ENCODE results near the gene UPK1A.
"Not testable (repeated sequence)": the region's sequence is repeated elsewhere in the genome, so short reads cannot be mapped to it uniquely, and the experiment has no call there.

Gene UPK1A

DNA sequence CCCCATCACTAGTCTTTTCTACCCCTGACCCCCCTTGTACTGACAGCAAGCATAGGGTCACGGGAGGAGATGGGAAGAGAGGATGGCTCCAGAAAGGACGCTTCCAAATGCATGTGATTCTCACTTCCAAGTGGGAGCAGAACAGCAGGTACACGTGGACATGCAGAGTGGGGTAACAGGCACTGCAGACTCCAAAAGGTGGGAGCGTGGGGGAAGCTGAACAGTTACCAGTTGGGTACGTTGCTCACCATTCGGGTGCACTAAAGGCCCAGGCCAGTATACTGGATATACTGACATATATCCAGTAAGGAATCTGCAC, 27.0 kb upstream of the UPK1A start:
- in situ Hi-C loops (cut with MboI; ENCODE audit: low sequenced_read_pairs), result no loop called here
- Histone ChIP-seq H3K36me3 (replicated peaks) (peaks cover 26% of the 10 kb centered on the region), H3K27me3 (ENCODE audit: low read depth) (no peaks in the 10 kb centered on the region), H3K4me1 (peaks cover 7% of the 10 kb centered on the region; the same call in 1 of the 2 replicates), H3K4me3 (no peak overlapping the region), H3K9me3 (no peaks in the 10 kb centered on the region)
- DNase-seq (ENCODE audit: low spot score in 2 of 2), result no peak

DNA sequence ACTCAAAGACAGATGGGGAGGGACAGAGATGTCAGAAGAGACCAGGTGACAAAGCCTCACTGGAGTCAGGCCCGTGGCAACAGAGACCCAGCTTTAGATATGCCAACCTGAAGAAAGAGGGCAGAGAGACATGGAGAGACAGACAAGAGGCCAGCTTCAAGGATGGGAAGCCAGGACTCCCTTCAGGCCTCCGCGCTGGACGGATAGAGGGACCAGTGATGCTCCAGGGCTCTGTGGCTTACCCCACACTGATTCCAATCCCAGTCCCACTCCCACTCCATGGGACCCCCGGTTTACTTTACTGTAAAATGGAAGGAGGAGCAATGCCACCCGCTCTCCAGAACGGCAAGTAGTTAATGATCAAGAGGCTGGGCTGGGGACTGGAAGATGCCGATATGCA, 26.5 kb upstream of the UPK1A start:
- peaks cover 7% of the 10 kb centered on the region; the same call in 1 of the 2 replicates for H3K4me1 ChIP-seq
- no peak overlapping the region for H3K4me3 ChIP-seq
- H3K27me3 ChIP-seq (ENCODE audit: low read depth), result no peaks in the 10 kb centered on the region
- no peaks in the 10 kb centered on the region for H3K9me3 ChIP-seq
- in situ Hi-C loops (cut with MboI; ENCODE audit: low sequenced_read_pairs), result no loop called here
- peaks cover 25% of the 10 kb centered on the region for H3K36me3 ChIP-seq (replicated peaks)
- DNase-seq (ENCODE audit: low spot score in 2 of 2), result no peak

GRCh38 chr19:35641515-35642151, 24.7 kb upstream of the UPK1A start, which contains the start of gene ETV2:
Gene ETV2 (plus strand): TSS chr19:35641745. CDS start chr19:35642461, 716 bp downstream.
- no peaks in the 10 kb centered on the region for H3K27me3 ChIP-seq (ENCODE audit: low read depth)
- peaks cover 11% of the 10 kb centered on the region for H3K4me1 ChIP-seq
- H3K4me3 ChIP-seq, result no peak within 1 kb of the TSS
- H3K36me3 ChIP-seq (replicated peaks), result peaks cover 17% of the 10 kb centered on the region
- no peak for DNase-seq (ENCODE audit: low spot score in 2 of 2)
- no peaks in the 10 kb centered on the region for H3K9me3 ChIP-seq
- in situ Hi-C loops (cut with MboI; ENCODE audit: low sequenced_read_pairs), result no loop called here

DNA sequence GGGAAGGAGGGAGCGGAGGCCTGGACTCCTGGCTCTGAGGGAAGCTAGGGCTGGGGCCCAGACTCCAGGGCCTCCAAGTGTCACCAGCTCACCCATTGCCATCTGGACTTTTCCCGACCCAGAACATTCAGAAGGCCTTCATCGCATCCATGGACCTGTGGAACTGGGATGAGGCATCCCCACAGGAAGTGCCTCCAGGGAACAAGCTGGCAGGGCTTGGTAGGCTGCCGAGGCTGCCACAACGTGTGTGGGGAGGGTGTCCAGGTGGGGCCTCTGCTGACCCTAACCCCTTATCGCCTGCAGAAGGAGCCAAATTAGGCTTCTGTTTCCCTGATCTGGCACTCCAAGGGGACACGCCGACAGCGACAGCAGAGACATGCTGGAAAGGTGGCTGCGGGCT, 24.0 kb upstream of the UPK1A start:
- Histone ChIP-seq H3K4me3 (no peak overlapping the region), H3K27me3 (ENCODE audit: low read depth) (no peaks in the 10 kb centered on the region), H3K36me3 (replicated peaks) (peaks cover 11% of the 10 kb centered on the region), H3K9me3 (no peaks in the 10 kb centered on the region), H3K4me1 (peaks cover 11% of the 10 kb centered on the region)
- in situ Hi-C loops (cut with MboI; ENCODE audit: low sequenced_read_pairs), result no loop called here
- no peak for DNase-seq (ENCODE audit: low spot score in 2 of 2)

GRCh38 chr19:35642798-35643254, 23.5 kb upstream of the UPK1A start:
- in situ Hi-C loops (cut with MboI; ENCODE audit: low sequenced_read_pairs), result no loop called here
- Histone ChIP-seq H3K36me3 (replicated peaks) (peaks cover 6% of the 10 kb centered on the region), H3K9me3 (no peaks in the 10 kb centered on the region), H3K4me1 (peaks cover 13% of the 10 kb centered on the region), H3K4me3 (peak overlapping the region; percentile 37), H3K27me3 (ENCODE audit: low read depth) (no peaks in the 10 kb centered on the region)
- DNase-seq (ENCODE audit: low spot score in 2 of 2), result no peak

GRCh38 chr19:35643255-35644205, 22.8 kb upstream of the UPK1A start:
- Histone ChIP-seq H3K4me3 (peak overlapping the region; percentile 37), H3K4me1 (peaks cover 13% of the 10 kb centered on the region), H3K36me3 (replicated peaks) (no peaks in the 10 kb centered on the region; the same call in 1 of the 2 replicates), H3K9me3 (no peaks in the 10 kb centered on the region), H3K27me3 (ENCODE audit: low read depth) (no peaks in the 10 kb centered on the region)
- peak; percentile 82 to 95 for DNase-seq (ENCODE audit: low spot score in 2 of 2)
- in situ Hi-C loops (cut with MboI; ENCODE audit: low sequenced_read_pairs), result no loop called here

GRCh38 chr19:35644206-35644986, 21.9 kb upstream of the UPK1A start:
- H3K4me1 ChIP-seq, result peaks cover 13% of the 10 kb centered on the region
- H3K4me3 ChIP-seq, result peak overlapping the region; percentile 37
- in situ Hi-C loops (cut with MboI; ENCODE audit: low sequenced_read_pairs), result no loop called here
- H3K27me3 ChIP-seq (ENCODE audit: low read depth), result no peaks in the 10 kb centered on the region
- no peaks in the 10 kb centered on the region for H3K9me3 ChIP-seq
- H3K36me3 ChIP-seq (replicated peaks), result no peaks in the 10 kb centered on the region
- DNase-seq (ENCODE audit: low spot score in 2 of 2), result peak; percentile 99

DNA sequence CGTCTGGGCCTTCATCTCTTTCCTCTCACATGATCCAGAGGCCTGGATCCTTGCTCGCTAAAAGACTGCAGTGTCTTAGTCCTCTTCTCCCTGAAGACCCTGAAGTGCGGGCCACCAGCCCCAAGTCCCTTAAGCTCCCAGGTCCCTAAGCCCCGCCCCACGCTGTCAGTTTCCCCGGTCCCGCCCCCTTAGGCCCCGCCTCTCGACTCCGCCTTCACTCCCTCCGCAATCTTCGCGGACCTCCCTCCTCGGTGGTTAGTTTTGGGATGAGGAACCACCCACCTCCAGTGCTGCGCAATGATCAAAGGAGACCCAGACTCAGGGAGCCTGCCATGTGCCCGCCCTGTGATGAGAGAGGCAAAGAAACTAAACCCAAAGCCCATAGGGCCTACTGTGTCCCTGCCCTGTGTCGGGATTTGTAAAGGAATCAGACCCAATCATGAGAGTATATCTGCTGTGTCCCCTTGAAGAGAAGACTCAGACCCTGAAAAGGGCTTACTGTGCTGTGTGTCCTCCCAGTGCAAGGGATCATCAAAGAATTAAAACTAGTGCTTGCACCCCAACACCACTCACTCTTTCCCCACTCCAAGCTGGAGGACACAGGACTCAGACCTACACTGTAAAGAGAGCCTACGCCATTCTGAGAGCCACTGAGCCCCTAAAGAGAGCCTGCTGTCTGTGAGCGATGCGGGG, 21.2 kb upstream of the UPK1A start:
- H3K36me3 ChIP-seq (replicated peaks), result peaks cover 5% of the 10 kb centered on the region
- in situ Hi-C loops (cut with MboI; ENCODE audit: low sequenced_read_pairs), result no loop called here
- H3K9me3 ChIP-seq, result no peaks in the 10 kb centered on the region
- peak; percentile 82 to 98 for DNase-seq (ENCODE audit: low spot score in 2 of 2)
- H3K27me3 ChIP-seq (ENCODE audit: low read depth), result no peaks in the 10 kb centered on the region
- H3K4me3 ChIP-seq, result peak overlapping the region; percentile 37
- H3K4me1 ChIP-seq, result peaks cover 13% of the 10 kb centered on the region

DNA sequence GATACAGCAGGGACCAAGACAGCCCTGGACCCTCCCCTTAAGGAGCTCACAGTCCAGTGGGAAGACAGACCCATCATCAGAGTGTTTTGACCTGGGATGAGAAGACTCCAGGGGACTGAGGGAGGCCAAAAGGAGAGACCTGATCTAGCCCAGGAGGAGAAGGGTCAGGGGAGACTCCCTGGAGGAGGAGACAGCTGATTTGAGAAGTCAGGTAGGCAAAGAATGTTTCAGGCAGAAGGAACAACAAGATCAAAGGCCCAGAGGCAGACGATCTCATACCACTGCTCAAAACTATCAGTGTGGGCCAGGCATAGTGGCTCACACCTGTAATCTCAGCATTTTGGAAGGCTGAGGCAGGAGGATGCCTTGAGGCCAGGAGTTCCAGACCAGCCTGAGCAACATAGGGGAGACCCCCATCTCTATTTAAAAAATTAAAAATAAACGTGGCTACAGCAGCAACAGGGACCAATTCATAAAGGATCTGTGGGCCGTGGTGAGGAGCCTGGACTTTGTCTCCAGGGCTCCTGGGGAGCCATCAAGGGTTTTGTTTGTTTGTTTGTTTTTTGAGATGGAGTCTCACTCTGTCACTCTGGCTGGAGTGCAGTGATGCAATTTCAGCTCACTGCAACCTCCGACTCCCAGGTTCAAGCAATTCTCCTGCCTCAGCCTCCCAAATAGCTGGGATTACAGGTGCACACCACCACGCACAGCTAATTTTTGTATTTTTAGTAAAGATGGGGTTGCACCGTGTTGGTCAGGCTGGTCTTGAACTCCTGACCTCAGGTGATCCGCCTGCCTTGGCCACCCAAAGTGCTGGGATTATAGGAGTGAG, 20.4 kb upstream of the UPK1A start:
- Histone ChIP-seq H3K4me1 (peaks cover 13% of the 10 kb centered on the region), H3K4me3 (no peak overlapping the region), H3K9me3 (no peaks in the 10 kb centered on the region), H3K27me3 (ENCODE audit: low read depth) (no peaks in the 10 kb centered on the region), H3K36me3 (replicated peaks) (peaks cover 13% of the 10 kb centered on the region)
- no peak for DNase-seq (ENCODE audit: low spot score in 2 of 2)
- in situ Hi-C loops (cut with MboI; ENCODE audit: low sequenced_read_pairs), result no loop called here

- Histone ChIP-seq H3K9me3 (no peaks in the 10 kb centered on the region), H3K4me3 (peak within 1 kb of the TSS; percentile 93), H3K27me3 (ENCODE audit: low read depth) (no peaks in the 10 kb centered on the region), H3K36me3 (replicated peaks) (peaks cover 29% of the 10 kb centered on the region), H3K4me1 (peaks cover 8% of the 10 kb centered on the region)
- peak; percentile 97 to 99 for DNase-seq (ENCODE audit: low spot score in 2 of 2)
- in situ Hi-C loops (cut with MboI; ENCODE audit: low sequenced_read_pairs), result no loop called here
Measured at GRCh38 chr19:35648017-35648961, 18.0 kb upstream of the UPK1A start, which contains the start of gene COX6B1. Gene COX6B1 (plus strand): TSS chr19:35648323. CDS start chr19:35651244, 2,921 bp downstream.

DNA sequence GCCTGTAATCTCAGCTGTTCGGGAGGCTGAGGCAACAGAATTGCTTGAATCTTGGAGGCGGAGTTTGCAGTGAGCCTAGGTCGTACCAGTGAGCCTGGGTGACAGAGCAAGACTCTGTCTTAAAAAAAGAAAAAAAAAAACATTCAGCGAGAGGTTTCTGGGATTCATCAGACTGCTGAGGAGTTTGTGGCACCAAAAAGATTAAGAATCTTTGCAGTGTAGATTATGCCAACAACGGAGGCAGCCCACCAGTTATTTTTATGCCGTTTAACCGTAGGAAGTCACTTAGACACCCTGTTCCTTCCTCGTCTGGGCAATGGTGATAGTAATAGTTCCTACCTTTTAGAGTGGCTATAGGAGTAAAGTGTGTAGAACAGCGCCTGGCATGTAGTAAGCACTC, 15.7 kb upstream of the UPK1A start:
- DNase-seq (ENCODE audit: low spot score in 2 of 2), result no peak
- Histone ChIP-seq H3K4me3 (no peak overlapping the region), H3K36me3 (replicated peaks) (peaks cover 49% of the 10 kb centered on the region), H3K9me3 (no peaks in the 10 kb centered on the region), H3K27me3 (ENCODE audit: low read depth) (no peaks in the 10 kb centered on the region), H3K4me1 (0 out of 2 replicates have a peak, but pooled peaks cover 3% of the 10 kb centered on the region)
- in situ Hi-C loops (cut with MboI; ENCODE audit: low sequenced_read_pairs), result no loop called here

DNA sequence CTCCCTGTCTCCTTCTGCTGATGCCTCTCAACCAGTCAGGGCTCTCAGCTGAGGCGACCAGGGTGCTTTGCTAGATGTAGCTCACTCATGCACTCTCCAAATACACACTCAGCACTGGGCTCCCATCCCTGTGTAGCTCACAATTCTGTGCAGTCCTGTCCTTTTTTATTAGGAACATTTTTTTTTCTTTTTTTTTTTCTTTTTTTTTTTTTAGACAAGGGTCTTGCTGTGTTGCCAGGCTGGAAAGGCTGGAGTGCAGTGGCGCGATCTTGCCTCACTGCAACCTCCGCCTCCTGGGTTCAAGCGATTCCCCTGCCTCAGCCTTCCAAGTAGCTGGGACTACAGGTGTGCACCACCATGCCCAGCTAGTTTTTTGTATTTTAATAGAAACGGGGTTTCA, 11.5 kb upstream of the UPK1A start:
- peaks cover 74% of the 10 kb centered on the region for H3K36me3 ChIP-seq (replicated peaks)
- H3K27me3 ChIP-seq (ENCODE audit: low read depth); H3K4me3 ChIP-seq; H3K9me3 ChIP-seq; DNase-seq (ENCODE audit: low spot score in 2 of 2); H3K4me1 ChIP-seq; in situ Hi-C loops (cut with MboI; ENCODE audit: low sequenced_read_pairs): not testable (repeated sequence)
